SK-N-DZ (cell line): ENCODE measurements around the gene VN1R2. TPM values are rescaled to one million over a fixed set of nuclear protein-coding genes. Genes with fewer than 3 reads are reported as not detected.
"Not testable (repeated sequence)": the region's sequence is repeated elsewhere in the genome, so short reads cannot be mapped to it uniquely, and the experiment has no call there.

Source experiments
- DNase-seq: peaks from one replicate; pipeline ENCODE4 v3.0.0-alpha.2; 2015; ENCODE audit warnings: low spot score
- polyA plus RNA-seq, 2 experiments: library from polyadenylated mRNA; depleted of rRNA; stranded (reverse); fragments of >200 nt; gene quantifications; 2 replicates each; pipeline ENCODE4 v1.2.3, GENCODE V29; 2014

The VN1R2 gene
- not detected in 2 replicates for polyA plus RNA-seq (2014; cell fraction: cytosol; rRNA removed)
- not detected in 2 replicates for polyA plus RNA-seq (2014; cell fraction: nucleus; rRNA removed)

GRCh38 chr19:53257715-53258342 lies at the start of gene VN1R2:
VN1R2 (plus strand) TSS chr19:53258292; CDS start chr19:53258376, 84 bp downstream.
- DNase-seq = not testable (repeated sequence)

- DNase-seq = not testable (repeated sequence)
These were observed 46.5 kb upstream of the VN1R2 start for GRCh38 chr19:53211554-53211953.

- no peak for DNase-seq
These were observed 45.3 kb upstream of the VN1R2 start for GRCh38 chr19:53212703-53213320.

GRCh38 chr19:53222716-53223115 lies 35.4 kb upstream of the VN1R2 start:
- DNase-seq = not testable (repeated sequence)

- DNase-seq = no peak
These were observed 33.5 kb upstream of the VN1R2 start for GRCh38 chr19:53224606-53225005.

- no peak for DNase-seq
These were observed 20.8 kb upstream of the VN1R2 start for GRCh38 chr19:53237114-53237777.

- DNase-seq = no peak
These were observed 11.6 kb upstream of the VN1R2 start for GRCh38 chr19:53246498-53246897.

GRCh38 chr19:53254411-53255341 lies 3.4 kb upstream of the VN1R2 start, which contains the start of gene ZNF677:
ZNF677 (minus strand) TSS chr19:53254873; CDS start chr19:53251550, 3,323 bp downstream.
- peak; percentile 77 for DNase-seq

- not testable (repeated sequence) for DNase-seq
These were observed 9.5 kb downstream of the VN1R2 start, which contains the start of gene VN1R4 for GRCh38 chr19:53267623-53268022. VN1R4 (minus strand) TSS chr19:53267723; CDS start chr19:53267665, 58 bp downstream.

- DNase-seq = not testable (repeated sequence)
These were observed 11.8 kb downstream of the VN1R2 start for GRCh38 chr19:53269861-53270260.

- no peak for DNase-seq
These were observed 14.0 kb downstream of the VN1R2 start for GRCh38 chr19:53272044-53272443.

- no peak for DNase-seq
These were observed 17.4 kb downstream of the VN1R2 start for GRCh38 chr19:53275480-53275879.

- not testable (repeated sequence) for DNase-seq
These were observed 23.9 kb downstream of the VN1R2 start for GRCh38 chr19:53281947-53282346.

- no peak for DNase-seq
These were observed 27.0 kb downstream of the VN1R2 start for GRCh38 chr19:53285087-53285486.

GRCh38 chr19:53290758-53291549 lies 32.9 kb downstream of the VN1R2 start:
- no peak for DNase-seq

- DNase-seq = no peak
These were observed 36.8 kb downstream of the VN1R2 start for GRCh38 chr19:53294786-53295441.

GRCh38 chr19:53301341-53301740 lies 43.2 kb downstream of the VN1R2 start:
- DNase-seq = not testable (repeated sequence)

- peak; percentile 21 for DNase-seq
These were observed 50.3 kb downstream of the VN1R2 start for GRCh38 chr19:53308339-53308811.
